ENCODE measurements around the gene LAX1. TPM values are rescaled to one million over a fixed set of nuclear protein-coding genes. Genes with fewer than 3 reads are reported as not detected.
"Not testable (repeated sequence)": the region's sequence is repeated elsewhere in the genome, so short reads cannot be mapped to it uniquely, and the experiment has no call there.

LAX1 gene
- total RNA-seq, 1 experiment from 2014 or later = not detected

- ATAC-seq = no peak
- H3K4me1 ChIP-seq (ENCODE audit: control insufficient read depth, insufficient read depth, low read length) = no peaks in the 10 kb centered on the region
- intact Hi-C loops (cut with micrococcal nuclease; ENCODE audit: unreplicated experiment) (no loop called here), in situ Hi-C loops (cut with HindIII; ENCODE audit: low pct_unique_long_range_greater_than_20kb, low sequenced_read_pairs) (no loop called here)
- H3K27me3 ChIP-seq (ENCODE audit: control insufficient read depth, insufficient read depth, low read length) = no peaks in the 10 kb centered on the region
- no peak for TF ChIP-seq POLR2AphosphoS5 (IDR thresholded peaks at IDR 0.05; ENCODE audit: low read depth, low read length)
- no peak for TF ChIP-seq TCF7L2 (IDR thresholded peaks at IDR 0.05; ENCODE audit: low read depth, low read length)
- TF ChIP-seq, protein P1, sequence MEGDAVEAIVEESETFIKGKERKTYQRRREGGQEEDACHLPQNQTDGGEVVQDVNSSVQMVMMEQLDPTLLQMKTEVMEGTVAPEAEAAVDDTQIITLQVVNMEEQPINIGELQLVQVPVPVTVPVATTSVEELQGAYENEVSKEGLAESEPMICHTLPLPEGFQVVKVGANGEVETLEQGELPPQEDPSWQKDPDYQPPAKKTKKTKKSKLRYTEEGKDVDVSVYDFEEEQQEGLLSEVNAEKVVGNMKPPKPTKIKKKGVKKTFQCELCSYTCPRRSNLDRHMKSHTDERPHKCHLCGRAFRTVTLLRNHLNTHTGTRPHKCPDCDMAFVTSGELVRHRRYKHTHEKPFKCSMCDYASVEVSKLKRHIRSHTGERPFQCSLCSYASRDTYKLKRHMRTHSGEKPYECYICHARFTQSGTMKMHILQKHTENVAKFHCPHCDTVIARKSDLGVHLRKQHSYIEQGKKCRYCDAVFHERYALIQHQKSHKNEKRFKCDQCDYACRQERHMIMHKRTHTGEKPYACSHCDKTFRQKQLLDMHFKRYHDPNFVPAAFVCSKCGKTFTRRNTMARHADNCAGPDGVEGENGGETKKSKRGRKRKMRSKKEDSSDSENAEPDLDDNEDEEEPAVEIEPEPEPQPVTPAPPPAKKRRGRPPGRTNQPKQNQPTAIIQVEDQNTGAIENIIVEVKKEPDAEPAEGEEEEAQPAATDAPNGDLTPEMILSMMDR (IDR thresholded peaks at IDR 0.05) = no peak
- TF ChIP-seq, protein P2, sequence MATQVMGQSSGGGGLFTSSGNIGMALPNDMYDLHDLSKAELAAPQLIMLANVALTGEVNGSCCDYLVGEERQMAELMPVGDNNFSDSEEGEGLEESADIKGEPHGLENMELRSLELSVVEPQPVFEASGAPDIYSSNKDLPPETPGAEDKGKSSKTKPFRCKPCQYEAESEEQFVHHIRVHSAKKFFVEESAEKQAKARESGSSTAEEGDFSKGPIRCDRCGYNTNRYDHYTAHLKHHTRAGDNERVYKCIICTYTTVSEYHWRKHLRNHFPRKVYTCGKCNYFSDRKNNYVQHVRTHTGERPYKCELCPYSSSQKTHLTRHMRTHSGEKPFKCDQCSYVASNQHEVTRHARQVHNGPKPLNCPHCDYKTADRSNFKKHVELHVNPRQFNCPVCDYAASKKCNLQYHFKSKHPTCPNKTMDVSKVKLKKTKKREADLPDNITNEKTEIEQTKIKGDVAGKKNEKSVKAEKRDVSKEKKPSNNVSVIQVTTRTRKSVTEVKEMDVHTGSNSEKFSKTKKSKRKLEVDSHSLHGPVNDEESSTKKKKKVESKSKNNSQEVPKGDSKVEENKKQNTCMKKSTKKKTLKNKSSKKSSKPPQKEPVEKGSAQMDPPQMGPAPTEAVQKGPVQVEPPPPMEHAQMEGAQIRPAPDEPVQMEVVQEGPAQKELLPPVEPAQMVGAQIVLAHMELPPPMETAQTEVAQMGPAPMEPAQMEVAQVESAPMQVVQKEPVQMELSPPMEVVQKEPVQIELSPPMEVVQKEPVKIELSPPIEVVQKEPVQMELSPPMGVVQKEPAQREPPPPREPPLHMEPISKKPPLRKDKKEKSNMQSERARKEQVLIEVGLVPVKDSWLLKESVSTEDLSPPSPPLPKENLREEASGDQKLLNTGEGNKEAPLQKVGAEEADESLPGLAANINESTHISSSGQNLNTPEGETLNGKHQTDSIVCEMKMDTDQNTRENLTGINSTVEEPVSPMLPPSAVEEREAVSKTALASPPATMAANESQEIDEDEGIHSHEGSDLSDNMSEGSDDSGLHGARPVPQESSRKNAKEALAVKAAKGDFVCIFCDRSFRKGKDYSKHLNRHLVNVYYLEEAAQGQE (IDR thresholded peaks at IDR 0.05; ENCODE audit: insufficient read depth in 1 of 2, low read depth in 2 of 2, low read length in 1 of 2) = no peak
- TF ChIP-seq SIN3A (IDR thresholded peaks at IDR 0.05; ENCODE audit: borderline replicate concordance, insufficient read depth, low read depth, low read length) = no peak
- no peak for DNase-seq (ENCODE audit: low read depth, low spot score)
- no peaks in the 10 kb centered on the region for H3K9me3 ChIP-seq (ENCODE audit: control insufficient read depth, insufficient read depth, low read depth, low read length)
- CTCF ChIA-PET = no interaction called here
- POLR2A ChIA-PET = no interaction called here
- H3K4me3 ChIP-seq (ENCODE audit: low read depth in 2 of 2, low read length in 2 of 2) = no peak overlapping the region
- BruUV-seq (replicated peaks) = no TSS peak
- no peak overlapping the region for H3K27ac ChIP-seq (ENCODE audit: low read length)
- H3K36me3 ChIP-seq (ENCODE audit: control insufficient read depth, insufficient read depth, low read length) = no peaks in the 10 kb centered on the region
These were observed 10.5 kb upstream of the LAX1 start for GRCh38 chr1:203754455-203754864.

GRCh38 chr1:203756036-203756435 is 8.9 kb upstream of the LAX1 start:
- POLR2A ChIA-PET = no interaction called here
- TF ChIP-seq, protein P2 (IDR thresholded peaks at IDR 0.05; ENCODE audit: insufficient read depth in 1 of 2, low read depth in 2 of 2, low read length in 1 of 2) = no peak
- TF ChIP-seq POLR2AphosphoS5 (IDR thresholded peaks at IDR 0.05; ENCODE audit: low read depth, low read length) (no peak), SIN3A (IDR thresholded peaks at IDR 0.05; ENCODE audit: borderline replicate concordance, insufficient read depth, low read depth, low read length) (no peak), TCF7L2 (IDR thresholded peaks at IDR 0.05; ENCODE audit: low read depth, low read length) (no peak)
- TF ChIP-seq, protein P1 (IDR thresholded peaks at IDR 0.05) = no peak
- no peak for DNase-seq (ENCODE audit: low read depth, low spot score)
- ATAC-seq = no peak
- no peaks in the 10 kb centered on the region for H3K9me3 ChIP-seq (ENCODE audit: control insufficient read depth, insufficient read depth, low read depth, low read length)
- in situ Hi-C loops (cut with HindIII; ENCODE audit: low pct_unique_long_range_greater_than_20kb, low sequenced_read_pairs) = no loop called here
- H3K36me3 ChIP-seq (ENCODE audit: control insufficient read depth, insufficient read depth, low read length) = no peaks in the 10 kb centered on the region
- intact Hi-C loops (cut with micrococcal nuclease; ENCODE audit: unreplicated experiment) = no loop called here
- H3K4me3 ChIP-seq (ENCODE audit: low read depth in 2 of 2, low read length in 2 of 2) = no peak overlapping the region
- CTCF ChIA-PET = no interaction called here
- H3K27me3 ChIP-seq (ENCODE audit: control insufficient read depth, insufficient read depth, low read length) = no peaks in the 10 kb centered on the region
- no peaks in the 10 kb centered on the region for H3K4me1 ChIP-seq (ENCODE audit: control insufficient read depth, insufficient read depth, low read length)
- BruUV-seq (replicated peaks) = no TSS peak
- no peak overlapping the region for H3K27ac ChIP-seq (ENCODE audit: low read length)

DNA sequence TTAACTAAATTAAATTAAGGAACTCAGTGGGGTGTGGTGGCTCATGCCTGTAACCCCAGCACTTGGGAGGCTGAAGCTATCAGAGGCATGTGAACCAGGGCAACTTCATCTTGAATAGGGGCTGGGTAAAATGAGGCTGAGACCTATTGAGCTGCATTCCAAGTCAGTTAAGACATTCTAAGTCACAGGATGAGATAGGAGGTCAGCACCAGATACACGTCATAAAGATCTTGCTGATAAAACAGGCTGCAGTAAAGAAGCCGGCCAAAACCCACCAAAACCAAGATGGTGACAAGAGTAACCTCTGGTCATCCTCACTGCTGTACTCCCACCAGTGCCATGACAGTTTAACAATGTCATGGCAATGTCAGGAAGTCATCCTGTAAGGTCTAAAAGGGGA is 6.2 kb upstream of the LAX1 start:
- CTCF ChIA-PET = not testable (repeated sequence)

More for the DNA sequence above, 6.2 kb upstream of the LAX1 start:
- H3K27ac ChIP-seq (ENCODE audit: low read length); in situ Hi-C loops (cut with HindIII; ENCODE audit: low pct_unique_long_range_greater_than_20kb, low sequenced_read_pairs); ATAC-seq; intact Hi-C loops (cut with micrococcal nuclease; ENCODE audit: unreplicated experiment); POLR2A ChIA-PET; H3K9me3 ChIP-seq (ENCODE audit: control insufficient read depth, insufficient read depth, low read depth, low read length); H3K27me3 ChIP-seq (ENCODE audit: control insufficient read depth, insufficient read depth, low read length); H3K36me3 ChIP-seq (ENCODE audit: control insufficient read depth, insufficient read depth, low read length); DNase-seq (ENCODE audit: low read depth, low spot score); BruUV-seq (replicated peaks); H3K4me1 ChIP-seq (ENCODE audit: control insufficient read depth, insufficient read depth, low read length); H3K4me3 ChIP-seq (ENCODE audit: low read depth in 2 of 2, low read length in 2 of 2): not testable (repeated sequence)

All from Panc1 (cell line).